ENCODE measurements around the gene NRGN. TPM values are rescaled to one million over a fixed set of nuclear protein-coding genes. Genes with fewer than 3 reads are reported as not detected.

Gene NRGN
- total and polyA plus RNA-seq, 2 of the 4 experiments (the other 2 are of a cell fraction): 0.54 to 24.8 TPM

DNA sequence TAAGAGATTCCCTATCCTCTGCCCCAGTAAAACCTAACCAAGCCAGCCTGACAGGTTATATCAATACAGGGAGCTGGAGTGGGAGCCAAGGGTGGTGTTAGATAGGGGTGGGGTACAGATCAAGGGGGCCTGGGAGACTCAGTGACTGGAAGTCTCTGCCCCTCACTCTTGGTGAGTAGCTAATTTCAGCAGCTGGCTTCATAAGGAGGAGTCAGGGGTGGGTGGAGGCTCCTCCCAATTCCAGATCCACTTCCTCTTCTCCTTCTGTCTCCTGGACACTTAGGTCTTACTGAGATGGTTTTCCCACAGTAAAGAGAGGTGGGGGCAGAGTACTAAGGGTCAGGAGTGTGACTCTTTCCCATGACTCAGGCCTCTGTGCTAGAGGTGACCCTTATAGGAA lies 13.5 kb downstream of the NRGN start:
- dilution Hi-C loops (cut with HindIII; ENCODE audit: low sequenced_read_pairs, unreplicated experiment) (no loop called here), in situ Hi-C loops (cut with MboI; ENCODE audit: low sequenced_read_pairs) (no loop called here), intact Hi-C loops (cut with micrococcal nuclease) (no loop called here)
- Histone ChIP-seq H3K23ac (ENCODE audit: low read depth, low read length) (no peak overlapping the region), H3K9me1 (ENCODE audit: insufficient read depth, low read length) (peaks cover 23% of the 10 kb centered on the region), H3K4me2 (ENCODE audit: low read depth, low read length) (no peak overlapping the region), H2AK5ac (ENCODE audit: low read depth, low read length) (no peak overlapping the region), H3K18ac (ENCODE audit: low read depth, low read length) (no peak overlapping the region), H2AFZ (replicated peaks; ENCODE audit: low read length, poor library complexity) (peak overlapping the region; percentile 85), H3K27ac (ENCODE audit: insufficient read depth, low read length) (no peak overlapping the region), H4K91ac (ENCODE audit: insufficient read depth, low read depth, low read length) (peak overlapping the region; percentile 32; the same call in 1 of the 2 replicates), H4K20me1 (ENCODE audit: insufficient read depth, low read length) (no peaks in the 10 kb centered on the region), H3K27me3 (ENCODE audit: control insufficient read depth, insufficient read depth, low read length) (no peaks in the 10 kb centered on the region; the same call in 1 of the 2 replicates), H2AK9ac (replicated peaks; ENCODE audit: low read depth, low read length, poor library complexity) (no peak overlapping the region), H3K36me3 (ENCODE audit: control insufficient read depth, insufficient read depth, low read length) (no peaks in the 10 kb centered on the region), H2BK5ac (ENCODE audit: low read depth, low read length, poor library complexity, severe bottlenecking) (no peak overlapping the region), H3K79me1 (ENCODE audit: low read depth in 1 of 2, low read length in 2 of 2) (no peaks in the 10 kb centered on the region), H2BK15ac (ENCODE audit: low read depth, low read length) (no peak overlapping the region; the same call in 2 of the 3 replicates), H3K9ac (ENCODE audit: low read depth, low read length) (no peak overlapping the region), H3K9me3 (ENCODE audit: control insufficient read depth, insufficient read depth, low read length) (no peaks in the 10 kb centered on the region), H2BK120ac (ENCODE audit: low read depth, low read length) (peak overlapping the region; percentile 47; the same call in 1 of the 2 replicates), H3K4me1 (ENCODE audit: control insufficient read depth, insufficient read depth, low read length) (peaks cover 12% of the 10 kb centered on the region), H2BK20ac (ENCODE audit: low read depth, low read length) (peak overlapping the region; percentile 68; the same call in 1 of the 2 replicates), H4K5ac (ENCODE audit: low read depth, low read length) (no peak overlapping the region), H3K4me3 (ENCODE audit: insufficient read depth, low read depth, low read length) (no peak overlapping the region), H3K4ac (ENCODE audit: low read depth, low read length) (0 out of 2 replicates have a peak overlapping the region, but pooled peaks have one; percentile 65), H3K14ac (replicated peaks; ENCODE audit: low read depth, low read length) (0 out of 2 replicates have a peak overlapping the region, but pooled peaks have one; percentile 37), H3K56ac (ENCODE audit: extremely low read depth, insufficient read depth, low read length) (no peak overlapping the region), H4K8ac (ENCODE audit: low read depth in 2 of 2, low read length in 2 of 2) (peak overlapping the region in 1 of 2 experiments; percentile 74; a peak in 2 of 4 replicates)
- ChIA-PET POLR2A (ENCODE audit: unreplicated experiment) (no interaction called here), CTCF (interaction anchor here (1.5 kb wide), 1 partner anchor 9 kb away, joined by 3 read pairs; no protein-coding TSS in a partner anchor)
- no TSS peak for BruUV-seq (replicated peaks)
- no peak for TF ChIP-seq NFE2L2 (IDR thresholded peaks at IDR 0.05; ENCODE audit: low read depth, low read length)
- TF ChIP-seq, protein P1, sequence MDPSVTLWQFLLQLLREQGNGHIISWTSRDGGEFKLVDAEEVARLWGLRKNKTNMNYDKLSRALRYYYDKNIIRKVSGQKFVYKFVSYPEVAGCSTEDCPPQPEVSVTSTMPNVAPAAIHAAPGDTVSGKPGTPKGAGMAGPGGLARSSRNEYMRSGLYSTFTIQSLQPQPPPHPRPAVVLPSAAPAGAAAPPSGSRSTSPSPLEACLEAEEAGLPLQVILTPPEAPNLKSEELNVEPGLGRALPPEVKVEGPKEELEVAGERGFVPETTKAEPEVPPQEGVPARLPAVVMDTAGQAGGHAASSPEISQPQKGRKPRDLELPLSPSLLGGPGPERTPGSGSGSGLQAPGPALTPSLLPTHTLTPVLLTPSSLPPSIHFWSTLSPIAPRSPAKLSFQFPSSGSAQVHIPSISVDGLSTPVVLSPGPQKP (IDR thresholded peaks at IDR 0.05; ENCODE audit: borderline replicate concordance, low read depth, low read length): no peak
- TF ChIP-seq RCOR1 (IDR thresholded peaks at IDR 0.05; ENCODE audit: insufficient replicate concordance, low read length): no peak
- no peak for TF ChIP-seq SMC3 (IDR thresholded peaks at IDR 0.05; ENCODE audit: low read depth, low read length)
- TF ChIP-seq, protein P2, sequence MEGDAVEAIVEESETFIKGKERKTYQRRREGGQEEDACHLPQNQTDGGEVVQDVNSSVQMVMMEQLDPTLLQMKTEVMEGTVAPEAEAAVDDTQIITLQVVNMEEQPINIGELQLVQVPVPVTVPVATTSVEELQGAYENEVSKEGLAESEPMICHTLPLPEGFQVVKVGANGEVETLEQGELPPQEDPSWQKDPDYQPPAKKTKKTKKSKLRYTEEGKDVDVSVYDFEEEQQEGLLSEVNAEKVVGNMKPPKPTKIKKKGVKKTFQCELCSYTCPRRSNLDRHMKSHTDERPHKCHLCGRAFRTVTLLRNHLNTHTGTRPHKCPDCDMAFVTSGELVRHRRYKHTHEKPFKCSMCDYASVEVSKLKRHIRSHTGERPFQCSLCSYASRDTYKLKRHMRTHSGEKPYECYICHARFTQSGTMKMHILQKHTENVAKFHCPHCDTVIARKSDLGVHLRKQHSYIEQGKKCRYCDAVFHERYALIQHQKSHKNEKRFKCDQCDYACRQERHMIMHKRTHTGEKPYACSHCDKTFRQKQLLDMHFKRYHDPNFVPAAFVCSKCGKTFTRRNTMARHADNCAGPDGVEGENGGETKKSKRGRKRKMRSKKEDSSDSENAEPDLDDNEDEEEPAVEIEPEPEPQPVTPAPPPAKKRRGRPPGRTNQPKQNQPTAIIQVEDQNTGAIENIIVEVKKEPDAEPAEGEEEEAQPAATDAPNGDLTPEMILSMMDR (conservative IDR thresholded peaks at IDR 0.05; ENCODE audit: low read depth, low read length): no peak
- TF ChIP-seq USF2 (IDR thresholded peaks at IDR 0.05; ENCODE audit: low read depth, low read length): no peak
- ATAC-seq (ENCODE audit: low read depth) (peak; percentile 16; the same call in 1 of the 2 replicates), DNase-seq (no peak)

All from IMR-90 (cell line).